H1 (cell line): ENCODE data around the gene CAMSAP3. TPM values are rescaled to one million over a fixed set of nuclear protein-coding genes. Genes with fewer than 3 reads are reported as not detected.

Source experiments
- CTCF ChIA-PET: fragments of 300-600 bp; sonication (Branson Sonifier 250); formaldehyde crosslinking; loops from one replicate; lab custom pipeline; 2021; ENCODE audit not compliant: partially characterized antibody; lab: Charles Lee
- POLR2A ChIA-PET: fragments of 300-600 bp; sonication (Branson Sonifier 250); formaldehyde crosslinking; loops from one replicate; lab custom pipeline; 2021; ENCODE audit warnings: inconsistent platforms; ENCODE audit not compliant: partially characterized antibody; lab: Charles Lee
- DNase-seq, 2 experiments: peaks; one replicate each; pipeline versions ENCODE4 v3.0.0 to v3.0.0-alpha.2; 2010 to 2022; ENCODE audit warnings: low spot score in 2 of 2, low read depth in 1 of 2, mixed read lengths in 1 of 2
- FAIRE-seq: peaks from 2 replicates; lab custom pipeline; 2011; peaks lifted over from hg19 to GRCh38; lab: Jason Lieb, UNC
- H2AFZ ChIP-seq: 2 replicates; pipeline ENCODE4 v1.8.1; 2012; ENCODE audit warnings: low read length, inconsistent platforms
- H2AK5ac ChIP-seq: 2 replicates; pipeline ENCODE4 v1.6.1; 2013; ENCODE audit warnings: low read depth, low read length
- H2BK120ac ChIP-seq: replicated peaks from 2 replicates; pipeline ENCODE3; 2013; ENCODE audit warnings: low read depth, low read length, inconsistent platforms
- H2BK12ac ChIP-seq: 2 replicates; pipeline ENCODE4 v1.6.1; 2013; ENCODE audit warnings: low read depth, low read length
- H2BK15ac ChIP-seq: 2 replicates; pipeline ENCODE4 v1.6.1; 2013; ENCODE audit warnings: low read length
- H2BK20ac ChIP-seq: 2 replicates; pipeline ENCODE4 v1.6.1; 2013; ENCODE audit warnings: low read length
- H2BK5ac ChIP-seq: 2 replicates; pipeline ENCODE4 v1.6.1; 2013; ENCODE audit warnings: low read depth, low read length
- H3K14ac ChIP-seq: 2 replicates; pipeline ENCODE4 v1.6.1; 2013; ENCODE audit warnings: inconsistent platforms; ENCODE audit not compliant: insufficient read length
- H3K18ac ChIP-seq: 2 replicates; pipeline ENCODE4 v1.6.1; 2013; ENCODE audit warnings: low read length; ENCODE audit errors: extremely low read depth
- H3K23ac ChIP-seq: 2 replicates; pipeline ENCODE4 v1.6.1; 2013; ENCODE audit warnings: inconsistent platforms; ENCODE audit not compliant: insufficient read length
- H3K23me2 ChIP-seq: 2 replicates; pipeline ENCODE4 v1.6.1; 2013; ENCODE audit warnings: low read depth, low read length
- H3K27ac ChIP-seq: 2 replicates; pipeline ENCODE4 v1.6.1; 2011; ENCODE audit warnings: low read depth, low read length, inconsistent platforms
- H3K27me3 ChIP-seq, 4 experiments: replicated peaks in 1 of 4; 1 replicate in 1 of 4; 2 replicates in 3 of 4; pipeline versions ENCODE4 v1.6.1 to v1.8.1; 2011 to 2013; ENCODE audit warnings: low read length in 3 of 4, mild to moderate bottlenecking in 3 of 4, inconsistent platforms in 2 of 4, mixed read lengths in 2 of 4, moderate library complexity in 1 of 4; ENCODE audit not compliant: control insufficient read depth in 3 of 4, insufficient read depth in 3 of 4; ENCODE audit errors: extremely low read depth in 1 of 4
- H3K36me3 ChIP-seq, 4 experiments: 2 replicates each; pipeline versions ENCODE4 v1.6.1 to v1.8.1; 2011 to 2013; ENCODE audit warnings: mild to moderate bottlenecking in 4 of 4, low read length in 3 of 4, moderate library complexity in 2 of 4, control low read depth in 1 of 4, inconsistent platforms in 1 of 4; ENCODE audit not compliant: insufficient read depth in 4 of 4, control insufficient read depth in 2 of 4
- H3K4ac ChIP-seq: replicated peaks from 2 replicates; pipeline ENCODE3; 2013; ENCODE audit warnings: low read length, low read depth, mixed read lengths, inconsistent platforms; ENCODE audit not compliant: insufficient read length
- H3K4me1 ChIP-seq, 4 experiments: replicated peaks in 1 of 4; 1 replicate in 1 of 4; 2 replicates in 3 of 4; pipeline versions ENCODE4 v1.6.1 to v1.8.1; 2011 to 2013; ENCODE audit warnings: low read length in 3 of 4, inconsistent platforms in 2 of 4, mixed read lengths in 1 of 4; ENCODE audit not compliant: insufficient read depth in 4 of 4, control insufficient read depth in 3 of 4
- H3K4me2 ChIP-seq, 2 experiments: 2 replicates each; pipeline versions ENCODE4 v1.6.1 to v1.8.1; 2011 to 2013; ENCODE audit warnings: low read depth in 2 of 2, low read length in 2 of 2, control low read depth in 1 of 2, inconsistent platforms in 1 of 2, mild to moderate bottlenecking in 1 of 2; ENCODE audit not compliant: insufficient read depth in 1 of 2
- H3K4me3 ChIP-seq, 4 experiments: fragments of 200-600, 300-600 bp in 1 of 4; sonication (generic), shearing (Covaris generic), sonication (Bioruptor Twin) in 1 of 4; 2 replicates each; pipeline versions ENCODE4 v1.5.1 to v1.8.1; 2011 to 2016; ENCODE audit warnings: low read length in 4 of 4, low read depth in 3 of 4, control low read depth in 2 of 4, inconsistent platforms in 2 of 4, mild to moderate bottlenecking in 2 of 4, mixed read lengths in 1 of 4, moderate library complexity in 1 of 4; ENCODE audit not compliant: insufficient read depth in 2 of 4; ENCODE audit errors: extremely low read depth in 1 of 4
- H3K56ac ChIP-seq: replicated peaks from 2 replicates; pipeline ENCODE3; 2013; ENCODE audit warnings: low read depth, mild to moderate bottlenecking, mixed read lengths, low read length, inconsistent platforms; ENCODE audit not compliant: insufficient read length
- H3K79me1 ChIP-seq: 2 replicates; pipeline ENCODE4 v1.6.1; 2013; ENCODE audit warnings: low read depth, low read length, control low read depth
- H3K79me2 ChIP-seq, 2 experiments: 2 replicates each; pipeline versions ENCODE4 v1.6.1 to v1.8.1; 2012 to 2013; ENCODE audit warnings: low read length in 2 of 2, mild to moderate bottlenecking in 2 of 2, inconsistent platforms in 1 of 2; ENCODE audit not compliant: insufficient read depth in 2 of 2, control insufficient read depth in 1 of 2
- H3K9ac ChIP-seq, 4 experiments: replicated peaks in 1 of 4; 1 replicate in 1 of 4; 2 replicates in 3 of 4; pipeline versions ENCODE4 v1.6.1 to v1.8.1; 2011 to 2013; ENCODE audit warnings: low read depth in 3 of 4, low read length in 3 of 4, control low read depth in 2 of 4, mild to moderate bottlenecking in 2 of 4, moderate library complexity in 2 of 4, inconsistent platforms in 1 of 4; ENCODE audit errors: extremely low read depth in 1 of 4
- H3K9me3 ChIP-seq, 2 experiments: 2 replicates each; pipeline versions ENCODE4 v1.6.1 to v1.8.1; 2012 to 2013; ENCODE audit warnings: mild to moderate bottlenecking in 2 of 2, moderate library complexity in 2 of 2, control low read depth in 1 of 2, inconsistent platforms in 1 of 2, low read depth in 1 of 2, low read length in 1 of 2, mixed read lengths in 1 of 2; ENCODE audit not compliant: insufficient read depth in 2 of 2
- H4K20me1 ChIP-seq, 2 experiments: replicated peaks in 1 of 2; 2 replicates each; pipeline versions ENCODE3 to v1.8.1; 2011 to 2013; ENCODE audit warnings: inconsistent platforms in 2 of 2, low read length in 2 of 2, mild to moderate bottlenecking in 1 of 2; ENCODE audit not compliant: insufficient read depth in 2 of 2, control insufficient read depth in 1 of 2
- H4K5ac ChIP-seq: 2 replicates; pipeline ENCODE4 v1.6.1; 2013; ENCODE audit warnings: low read length, low read depth, mixed read lengths, inconsistent platforms; ENCODE audit not compliant: insufficient read length
- H4K8ac ChIP-seq: 2 replicates; pipeline ENCODE4 v1.8.0; 2013; ENCODE audit warnings: mild to moderate bottlenecking, moderate library complexity, low read length, inconsistent platforms; ENCODE audit not compliant: insufficient read depth; ENCODE audit errors: extremely low read depth
- H4K91ac ChIP-seq: replicated peaks from 2 replicates; pipeline ENCODE3; 2013; ENCODE audit warnings: low read length, mixed read lengths, inconsistent platforms; ENCODE audit not compliant: insufficient read length
- EP300 ChIP-seq, 2 experiments: IDR thresholded peaks; 1 replicate in 1 of 2; 2 replicates in 1 of 2; pipeline ENCODE4 v1.6.1; 2011 to 2012; ENCODE audit warnings: low read depth in 2 of 2, low read length in 2 of 2, mild to moderate bottlenecking in 2 of 2, borderline replicate concordance in 1 of 2, inconsistent platforms in 1 of 2, moderate library complexity in 1 of 2
- EZH2 ChIP-seq: fragments of 200-600 bp; sonication (generic); IDR thresholded peaks from 2 replicates; pipeline ENCODE4 v1.7.1; 2012; ENCODE audit warnings: low read depth, mild to moderate bottlenecking, moderate library complexity, low read length, inconsistent platforms; ENCODE audit not compliant: severe bottlenecking
- FOSL1 ChIP-seq: IDR thresholded peaks from 2 replicates; pipeline ENCODE4 v1.6.1; 2011; ENCODE audit warnings: mild to moderate bottlenecking, low read depth, low read length, moderate library complexity; ENCODE audit not compliant: insufficient read depth
- KDM1A ChIP-seq: fragments of 200-600, 300-600 bp; sonication (generic); IDR thresholded peaks from 2 replicates; pipeline ENCODE4 v1.7.1; 2016; ENCODE audit warnings: mild to moderate bottlenecking, low read length, borderline replicate concordance
- MAX ChIP-seq: IDR thresholded peaks from 2 replicates; pipeline ENCODE4 v1.6.1; 2012; ENCODE audit warnings: inconsistent platforms
- POLR2A ChIP-seq, 2 experiments: IDR thresholded peaks; 1 replicate in 1 of 2; 2 replicates in 1 of 2; pipeline ENCODE4 v1.6.1; 2011; ENCODE audit warnings: low read depth in 2 of 2, low read length in 2 of 2, mild to moderate bottlenecking in 2 of 2; ENCODE audit errors: control extremely low read depth in 1 of 2
- RAD21 ChIP-seq, 2 experiments: IDR thresholded peaks in 1 of 2; conservative IDR thresholded peaks in 1 of 2; 2 replicates each; pipeline ENCODE4 v1.6.1; 2011; ENCODE audit warnings: low read depth in 2 of 2, low read length in 2 of 2, improper control_type of control experiment in 1 of 2, inconsistent platforms in 1 of 2, mild to moderate bottlenecking in 1 of 2, moderate library complexity in 1 of 2
- SIN3A ChIP-seq, 2 experiments: IDR thresholded peaks in 1 of 2; conservative IDR thresholded peaks in 1 of 2; 2 replicates each; pipeline ENCODE4 v1.6.1; 2011 to 2012; ENCODE audit warnings: low read length in 2 of 2, improper control_type of control experiment in 1 of 2, low read depth in 1 of 2, mild to moderate bottlenecking in 1 of 2
- SRF ChIP-seq: IDR thresholded peaks from 2 replicates; pipeline ENCODE4 v1.6.1; 2011; ENCODE audit warnings: mild to moderate bottlenecking, low read depth, low read length, moderate library complexity
- TAF7 ChIP-seq: optimal IDR thresholded peaks from 2 replicates; pipeline ENCODE3; 2011; ENCODE audit warnings: low read depth, mild to moderate bottlenecking, inconsistent platforms, low read length, moderate library complexity, borderline replicate concordance
- ZNF274 ChIP-seq: IDR thresholded peaks from 2 replicates; pipeline ENCODE4 v1.7.0; 2012; ENCODE audit warnings: low read length, borderline replicate concordance; ENCODE audit errors: extremely low read depth
- WGBS, 2 experiments: shearing (Covaris generic) in 1 of 2; methylation state at CpG; one replicate each; pipeline versions ENCODE4 v1.1.6 to v1.1.7; 2013 to 2015; ENCODE audit warnings: low lambda C conversion rate in 2 of 2, mixed read lengths in 2 of 2, inconsistent platforms in 1 of 2, low coverage in 1 of 2, missing lambda C conversion rate in 1 of 2; ENCODE audit not compliant: insufficient replicate concordance in 2 of 2, insufficient coverage in 1 of 2, insufficient read length in 1 of 2; ENCODE audit errors: extremely low coverage in 1 of 2, missing lambda C conversion rate in 1 of 2; 5-methylcytosine and 5-hydroxymethylcytosine counted together
- polyA plus RNA-seq, 7 experiments: library from polyadenylated mRNA; depleted of rRNA in 3 of 7; stranded (reverse) in 5 of 7; unstranded in 2 of 7; fragments of >200 nt in 5 of 7; fragments of 200-250 nt in 2 of 7; gene quantifications; 1 replicate in 5 of 7; 2 replicates in 1 of 7; 4 replicates in 1 of 7; pipeline versions ENCODE4 v1.2.1 to v1.2.3, GENCODE V29; 2011 to 2013; ENCODE audit warnings: missing spikeins in 2 of 7, mixed read lengths in 2 of 7
- total RNA-seq: library from RNA; stranded (reverse); fragmentation: NEBNext Ultra II Directional; extraction: Animal tissue kit (Norgen Biotek cat#: 25700); gene quantifications from 2 replicates; pipeline ENCODE4 v1.2.1, GENCODE V29; 2021

Gene CAMSAP3
- total and polyA plus RNA-seq, 2 of the 8 experiments (the other 6 are each of a cell fraction or from before 2014, with no cell fraction given) = 11.4 to 30.4 TPM

- Histone ChIP-seq H2BK5ac (no peak overlapping the region), H3K14ac (no peak overlapping the region), H4K20me1 (peaks cover 0 to 6% of the 10 kb centered on the region in 2 experiments), H3K79me2 (no peaks in the 10 kb centered on the region), H3K9me3 (no peaks in the 10 kb centered on the region), H2BK120ac (no peak overlapping the region), H3K18ac (no peak overlapping the region), H3K56ac (no peak overlapping the region), H3K4ac (no peak overlapping the region), H3K23ac (no peak overlapping the region), H2BK15ac (no peak overlapping the region), H2BK12ac (no peak overlapping the region), H2AK5ac (no peak overlapping the region), H3K4me3 (no peak overlapping the region), H4K91ac (no peak overlapping the region), H3K4me1 (no peaks in the 10 kb centered on the region), H3K9ac (no peak overlapping the region), H3K23me2 (no peaks in the 10 kb centered on the region), H2BK20ac (no peak overlapping the region), H3K36me3 (peaks cover 1 to 11% (median 8%) of the 10 kb centered on the region in 4 experiments; a peak in 7 of 8 replicates), H4K5ac (no peak overlapping the region), H4K8ac (no peak overlapping the region), H3K4me2 (no peak overlapping the region), H3K79me1 (no peaks in the 10 kb centered on the region), H2AFZ (no peak overlapping the region), H3K27ac (no peak overlapping the region), H3K27me3 (no peaks in the 10 kb centered on the region)
- DNase-seq = peak in 1 of 2 experiments; percentile 75
- POLR2A ChIA-PET = interaction anchor here (0.9 kb wide), 1 partner anchor 10 kb away, joined by 3 read pairs; no protein-coding TSS in a partner anchor
- 68% methylated on average over 16 of the region's 16 CpGs; no CpG with 5 or more reads in 1 of the 2 experiments for WGBS, 2 experiments
- CTCF ChIA-PET = interaction anchor here (0.9 to 2.1 kb wide), 3 partner anchors 10 to 79 kb away, joined by 3 to 7 read pairs (median 3); partner anchors contain the start of gene CAMSAP3
- no peak for FAIRE-seq
- TF ChIP-seq MAX = no peak
- no peak for TF ChIP-seq RAD21 (IDR thresholded peaks at IDR 0.05 in 1 of 2, conservative IDR thresholded peaks at IDR 0.05 in 1 of 2; ENCODE audit: low read depth in 2 of 2, low read length in 2 of 2)
- no peak for TF ChIP-seq KDM1A
- peak; percentile 99 for TF ChIP-seq SIN3A (conservative IDR thresholded peaks at IDR 0.05 in 1 of 2, IDR thresholded peaks at IDR 0.05 in 1 of 2; ENCODE audit: low read depth in 1 of 2, low read length in 2 of 2)
- TF ChIP-seq EZH2 = no peak
- TF ChIP-seq SRF = no peak
- TF ChIP-seq TAF7 = peak; percentile 72
- TF ChIP-seq ZNF274 = no peak
- no peak for TF ChIP-seq FOSL1
- TF ChIP-seq EP300 (IDR thresholded peaks at IDR 0.05; ENCODE audit: borderline replicate concordance in 1 of 2, low read depth in 2 of 2, low read length in 2 of 2) = no peak
- TF ChIP-seq POLR2A (IDR thresholded peaks at IDR 0.05; ENCODE audit: control extremely low read depth in 1 of 2, low read depth in 2 of 2, low read length in 2 of 2) = no peak
Observed at GRCh38 chr19:7562646-7563393, 32.8 kb upstream of the CAMSAP3 start.
